IPS-NIHi7 (cell line): Measurements from ENCODE around the gene ATP6V0D1.
A peak's percentile ranks its signal among the peaks of the same experiment; 100 is the strongest.
"Not testable (repeated sequence)": the region's sequence is repeated elsewhere in the genome, so short reads cannot be mapped to it uniquely, and the experiment has no call there.

Source experiments
- DNase-seq: peaks from one replicate; pipeline ENCODE4 v3.0.0; 2012; ENCODE audit warnings: mixed read lengths; ENCODE audit errors: extremely low spot score

The ATP6V0D1 gene

GRCh38 chr16:67429799-67430503 lies 51.0 kb downstream of the ATP6V0D1 start:
- DNase-seq: no peak

GRCh38 chr16:67429053-67429798 lies 51.7 kb downstream of the ATP6V0D1 start:
- no peak for DNase-seq

- DNase-seq: peak; percentile 90
Observed at GRCh38 chr16:67428146-67428731, 52.7 kb downstream of the ATP6V0D1 start.

GRCh38 chr16:67426950-67427349 lies 54.0 kb downstream of the ATP6V0D1 start:
- no peak for DNase-seq

- DNase-seq: no peak
Observed at GRCh38 chr16:67426022-67426421, 54.9 kb downstream of the ATP6V0D1 start.

- DNase-seq: no peak
Observed at GRCh38 chr16:67425580-67425979, 55.4 kb downstream of the ATP6V0D1 start.

- DNase-seq: no peak
Observed at GRCh38 chr16:67425061-67425460, 55.9 kb downstream of the ATP6V0D1 start.

- DNase-seq: no peak
Observed at GRCh38 chr16:67424261-67424615, 56.7 kb downstream of the ATP6V0D1 start.

GRCh38 chr16:67423611-67424260 lies 57.2 kb downstream of the ATP6V0D1 start:
- DNase-seq: peak; percentile 75

- DNase-seq: no peak
Observed at GRCh38 chr16:67423015-67423414, 57.9 kb downstream of the ATP6V0D1 start.

GRCh38 chr16:67421030-67421429 lies 59.9 kb downstream of the ATP6V0D1 start:
- DNase-seq: no peak

- no peak for DNase-seq
Observed at GRCh38 chr16:67419931-67420330, 61.0 kb downstream of the ATP6V0D1 start.

- no peak for DNase-seq
Observed at GRCh38 chr16:67419502-67419901, 61.5 kb downstream of the ATP6V0D1 start.

GRCh38 chr16:67417333-67418061 lies 63.5 kb downstream of the ATP6V0D1 start:
- no peak for DNase-seq

- peak; percentile 87 for DNase-seq
Observed at GRCh38 chr16:67415872-67416793, 64.8 kb downstream of the ATP6V0D1 start, which contains the start of gene ZDHHC1. Gene ZDHHC1 (minus strand): TSS chr16:67416477. CDS start chr16:67407775, 8,702 bp downstream.

- DNase-seq: not testable (repeated sequence)
Observed at GRCh38 chr16:67415421-67415820, 65.5 kb downstream of the ATP6V0D1 start.

GRCh38 chr16:67413978-67414911 lies 66.7 kb downstream of the ATP6V0D1 start:
- DNase-seq: no peak

GRCh38 chr16:67412294-67412693 lies 68.7 kb downstream of the ATP6V0D1 start:
- DNase-seq: no peak

- DNase-seq: no peak
Observed at GRCh38 chr16:67411339-67411738, 69.6 kb downstream of the ATP6V0D1 start.
